ENCODE data around the gene ALX4. TPM values are rescaled to one million over a fixed set of nuclear protein-coding genes. Genes with fewer than 3 reads are reported as not detected.

ALX4 gene
- total RNA-seq, 1 donor, result not detected

GRCh38 chr11:44266056-44266780 is 43.7 kb downstream of the ALX4 start:
- no peak overlapping the region for H3K4me3 ChIP-seq (ENCODE audit: low read depth, low read length)
- TF ChIP-seq CTCF (IDR thresholded peaks at IDR 0.05; ENCODE audit: insufficient read depth, low read depth, low read length), result no peak
- DNase-seq (ENCODE audit: low read depth), result no peak

DNA sequence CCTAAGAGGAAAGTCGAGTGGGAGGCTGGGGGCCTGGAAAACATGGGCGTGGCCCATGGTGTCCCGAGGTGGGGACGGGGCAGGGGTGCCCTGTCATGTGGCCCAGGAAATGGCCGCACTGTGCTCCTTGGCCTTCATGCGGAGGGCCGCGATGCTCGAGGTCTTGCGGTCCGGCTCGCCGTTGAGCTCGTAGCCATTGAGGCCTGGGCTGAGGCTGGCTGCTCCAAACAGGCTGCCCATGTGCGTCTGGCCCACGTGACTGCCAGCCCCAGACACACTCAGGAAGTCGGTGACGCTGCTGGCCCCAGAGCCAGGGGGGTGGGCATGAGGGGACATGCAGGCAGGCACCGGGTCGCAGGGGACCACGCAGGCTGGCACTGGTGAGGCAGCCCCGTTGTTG is 45.2 kb downstream of the ALX4 start:
- no peak for TF ChIP-seq CTCF (IDR thresholded peaks at IDR 0.05; ENCODE audit: insufficient read depth, low read depth, low read length)
- no peak overlapping the region for H3K4me3 ChIP-seq (ENCODE audit: low read depth, low read length)
- DNase-seq (ENCODE audit: low read depth), result no peak

- no peak for DNase-seq (ENCODE audit: low read depth)
- TF ChIP-seq CTCF (IDR thresholded peaks at IDR 0.05; ENCODE audit: insufficient read depth, low read depth, low read length), result no peak
- no peak overlapping the region for H3K4me3 ChIP-seq (ENCODE audit: low read depth, low read length)
Observed at GRCh38 chr11:44264438-44264749, 45.5 kb downstream of the ALX4 start.

- DNase-seq (ENCODE audit: low read depth), result no peak
- no peak for TF ChIP-seq CTCF (IDR thresholded peaks at IDR 0.05; ENCODE audit: insufficient read depth, low read depth, low read length)
- no peak overlapping the region for H3K4me3 ChIP-seq (ENCODE audit: low read depth, low read length)
Observed at GRCh38 chr11:44263738-44264437, 46.1 kb downstream of the ALX4 start.

DNA sequence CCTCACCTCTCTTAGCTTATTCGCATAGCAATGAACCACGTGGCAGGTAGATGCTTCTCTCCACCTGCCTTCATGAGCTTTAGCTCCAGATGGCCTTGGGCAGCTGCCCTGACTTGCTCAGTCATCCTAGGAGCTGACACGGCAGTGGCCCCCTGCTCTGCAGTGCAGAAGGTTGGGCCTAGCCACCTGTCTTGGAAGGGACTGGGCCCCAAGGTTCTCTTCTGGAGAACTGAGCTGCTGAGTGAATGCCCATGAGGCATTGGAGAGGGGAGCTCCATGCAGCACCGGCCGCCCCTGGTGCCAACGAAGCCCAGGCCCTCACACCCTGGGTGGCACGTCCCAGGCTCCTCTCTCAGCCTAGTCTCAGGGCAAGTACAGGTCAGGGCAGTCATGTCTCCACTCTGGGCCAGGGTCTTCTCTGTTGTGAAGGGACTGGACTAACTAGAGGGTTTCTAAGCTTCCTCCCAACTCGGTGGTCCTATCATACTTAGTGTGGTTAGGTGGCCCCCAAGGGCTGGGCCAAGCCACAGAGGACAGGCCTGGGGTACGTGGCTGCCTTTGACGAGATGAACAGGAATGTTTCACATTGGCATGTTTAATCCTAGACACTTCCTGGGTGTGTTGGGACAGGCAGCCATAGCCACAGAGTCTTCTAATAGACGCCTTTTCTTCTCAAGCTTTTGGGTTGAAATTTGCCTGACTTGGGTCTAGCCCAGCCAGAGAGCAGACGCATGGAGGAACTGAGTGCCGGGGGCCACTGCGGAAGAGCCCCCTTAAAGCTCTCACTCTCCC is 47.9 kb downstream of the ALX4 start:
- H3K4me3 ChIP-seq (ENCODE audit: low read depth, low read length), result no peak overlapping the region
- TF ChIP-seq CTCF (IDR thresholded peaks at IDR 0.05; ENCODE audit: insufficient read depth, low read depth, low read length), result no peak
- DNase-seq (ENCODE audit: low read depth), result no peak

DNA sequence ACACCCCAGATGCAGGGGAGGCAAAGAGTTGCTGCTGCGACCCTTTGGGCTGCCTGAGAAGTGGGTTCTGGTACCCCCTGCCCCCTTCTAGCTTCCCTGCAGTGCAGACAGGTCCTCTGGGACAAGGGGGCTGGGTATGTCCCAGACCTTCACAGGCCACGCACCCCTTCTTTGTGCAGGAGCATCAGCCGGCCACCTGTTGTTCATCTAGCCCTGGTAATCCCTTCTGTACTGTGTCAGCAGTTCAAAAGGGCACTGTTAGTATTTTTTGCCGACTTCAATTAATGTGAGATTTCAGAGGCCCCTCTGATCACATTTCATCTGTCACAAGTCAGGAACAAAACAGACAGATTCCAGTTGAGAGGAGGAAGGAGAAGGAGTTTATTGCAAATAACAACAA is 49.9 kb downstream of the ALX4 start:
- DNase-seq (ENCODE audit: low read depth), result no peak
- TF ChIP-seq CTCF (IDR thresholded peaks at IDR 0.05; ENCODE audit: insufficient read depth, low read depth, low read length), result no peak
- no peak overlapping the region for H3K4me3 ChIP-seq (ENCODE audit: low read depth, low read length)
